ENCODE measurements around the gene FAM50A. TPM values are rescaled to one million over a fixed set of nuclear protein-coding genes. Genes with fewer than 3 reads are reported as not detected.

FAM50A gene
- total RNA-seq, 1 experiment from 2014 or later = 57.4 TPM

DNA sequence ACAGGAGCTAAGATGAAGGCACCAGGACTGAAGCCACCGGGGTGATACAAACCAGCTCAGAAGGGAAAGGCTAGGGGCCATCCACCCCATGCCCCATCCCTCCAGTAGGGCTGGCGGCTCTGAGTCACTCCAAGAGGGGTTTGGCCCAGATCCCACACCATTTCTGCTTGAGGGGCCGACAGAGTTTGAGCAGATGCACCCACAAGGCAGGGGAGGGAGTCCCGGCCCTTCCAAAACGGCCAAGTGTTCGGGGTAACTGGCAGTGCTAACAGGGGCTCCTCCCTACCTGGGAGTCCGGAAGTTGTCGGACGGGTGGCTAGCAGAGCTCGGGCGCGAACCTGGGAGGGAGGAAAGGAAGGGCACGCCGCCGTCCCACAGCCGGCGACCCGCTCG is 46.1 kb downstream of the FAM50A start:
- Histone ChIP-seq H2BK5ac (ENCODE audit: insufficient read length, low read length) (no peak overlapping the region), H3K56ac (ENCODE audit: insufficient read length, low read depth, low read length) (no peak overlapping the region), H3K79me2 (ENCODE audit: insufficient read depth, low read length) (no peaks in the 10 kb centered on the region), H3K4me1 (ENCODE audit: insufficient read depth, low read length) (no peaks in the 10 kb centered on the region; the same call in 1 of the 2 replicates), H4K5ac (ENCODE audit: insufficient read length, low read depth, low read length) (no peak overlapping the region), H3T11ph (ENCODE audit: low read length) (no peak overlapping the region), H2BK20ac (ENCODE audit: low read depth, low read length, poor library complexity, severe bottlenecking) (no peak overlapping the region), H3K79me1 (ENCODE audit: insufficient read depth, low read depth, low read length, poor library complexity, severe bottlenecking) (no peaks in the 10 kb centered on the region), H4K8ac (replicated peaks; ENCODE audit: insufficient read length, low read depth, low read length) (no peak overlapping the region), H3K9ac (ENCODE audit: extremely low read depth, insufficient read length, low read length) (no peak overlapping the region), H3K27ac (ENCODE audit: insufficient read length, low read depth, low read length) (no peak overlapping the region), H3K23me2 (ENCODE audit: insufficient read length, low read depth, low read length, poor library complexity, severe bottlenecking) (no peaks in the 10 kb centered on the region), H3K4ac (ENCODE audit: low read depth, low read length) (no peak overlapping the region), H3K9me3 (ENCODE audit: control insufficient read depth, low read depth, low read length) (peaks cover 32% of the 10 kb centered on the region), H2AK5ac (ENCODE audit: insufficient read length, low read length) (no peak overlapping the region), H2BK15ac (ENCODE audit: low read depth, low read length) (no peak overlapping the region), H3K23ac (ENCODE audit: insufficient read length, low read depth, low read length) (no peak overlapping the region), H3K14ac (ENCODE audit: insufficient read depth, low read length) (no peak overlapping the region), H2AFZ (ENCODE audit: low read length) (no peak overlapping the region), H4K20me1 (ENCODE audit: control insufficient read depth, insufficient read depth, insufficient read length) (no peaks in the 10 kb centered on the region), H4K91ac (ENCODE audit: insufficient read length, low read depth, low read length) (no peak overlapping the region), H2BK12ac (ENCODE audit: insufficient read length, low read depth, low read length) (no peak overlapping the region), H2BK120ac (ENCODE audit: low read depth, low read length, poor library complexity, severe bottlenecking) (no peak overlapping the region), H3K27me3 (ENCODE audit: insufficient read depth, low read length) (no peaks in the 10 kb centered on the region), H3K4me2 (ENCODE audit: insufficient read depth, insufficient read length, low read length) (peak overlapping the region; percentile 12), H3K18ac (ENCODE audit: insufficient read length, low read depth, low read length) (no peak overlapping the region)
- Mint-ChIP-seq H3K27ac (0 out of 7 replicates have a peak overlapping the region, but pooled peaks of 1 of the 3 experiments have one; percentile 65), H3K4me3 (peak overlapping the region; percentile 74 to 80), H3K9me3 (peaks cover 57 to 70% of the 10 kb centered on the region in 2 experiments), H3K4me1 (peaks cover 3 to 12% of the 10 kb centered on the region in 2 experiments; a peak in 3 of 4 replicates), H3K36me3 (ENCODE audit: insufficient read depth in 1 of 3, low read depth in 3 of 3) (peaks cover 3 to 16% (median 14%) of the 10 kb centered on the region in 3 experiments; a peak in 6 of 7 replicates), H3K27me3 (ENCODE audit: low read depth) (peaks cover 5% of the 10 kb centered on the region; the same call in 1 of the 2 replicates)
- TF ChIP-seq, protein P1, sequence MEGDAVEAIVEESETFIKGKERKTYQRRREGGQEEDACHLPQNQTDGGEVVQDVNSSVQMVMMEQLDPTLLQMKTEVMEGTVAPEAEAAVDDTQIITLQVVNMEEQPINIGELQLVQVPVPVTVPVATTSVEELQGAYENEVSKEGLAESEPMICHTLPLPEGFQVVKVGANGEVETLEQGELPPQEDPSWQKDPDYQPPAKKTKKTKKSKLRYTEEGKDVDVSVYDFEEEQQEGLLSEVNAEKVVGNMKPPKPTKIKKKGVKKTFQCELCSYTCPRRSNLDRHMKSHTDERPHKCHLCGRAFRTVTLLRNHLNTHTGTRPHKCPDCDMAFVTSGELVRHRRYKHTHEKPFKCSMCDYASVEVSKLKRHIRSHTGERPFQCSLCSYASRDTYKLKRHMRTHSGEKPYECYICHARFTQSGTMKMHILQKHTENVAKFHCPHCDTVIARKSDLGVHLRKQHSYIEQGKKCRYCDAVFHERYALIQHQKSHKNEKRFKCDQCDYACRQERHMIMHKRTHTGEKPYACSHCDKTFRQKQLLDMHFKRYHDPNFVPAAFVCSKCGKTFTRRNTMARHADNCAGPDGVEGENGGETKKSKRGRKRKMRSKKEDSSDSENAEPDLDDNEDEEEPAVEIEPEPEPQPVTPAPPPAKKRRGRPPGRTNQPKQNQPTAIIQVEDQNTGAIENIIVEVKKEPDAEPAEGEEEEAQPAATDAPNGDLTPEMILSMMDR (conservative IDR thresholded peaks at IDR 0.05) = no peak
- no peak for DNase-seq
- no CpG with 5 or more reads among the region's 19 CpGs for WGBS (ENCODE audit: extremely low coverage, insufficient read length, low lambda C conversion rate)
